Heart left ventricle (tissue), 13 donors: ENCODE data around the gene PRTN3.
"Not testable (repeated sequence)": the region's sequence is repeated elsewhere in the genome, so short reads cannot be mapped to it uniquely, and the experiment has no call there.

Experiments
- POLR2A ChIP-seq, 2 donors: fragments of 450-650 bp; IDR thresholded peaks; one replicate each; pipeline ENCODE4 v1.6.1; 2017; ENCODE audit warnings: antibody characterized with exemption in 2 of 2, mild to moderate bottlenecking in 2 of 2, moderate library complexity in 2 of 2
- TF ChIP-seq, protein P1 (sequence below), 12 donors: fragments of 200-600 bp; sonication (generic) in 4 of 12; IDR thresholded peaks; one replicate each; pipeline versions ENCODE4 v1.5.0 to v1.8.0; 2018 to 2022; ENCODE audit warnings: antibody characterized with exemption in 12 of 12, mild to moderate bottlenecking in 5 of 12
- donor health status: ischemic (EF 13 %, LVEDD 7.1; RV severe dilation, severe dysfunction).
- donor health status: DM: no; HTN: yes; CAD: no.
- donor health status: DM: no; HTN: no; CAD: no.
- donor health status: ischemic (EF 25% LVEDD 6.9; RV normal size, moderate dysfunction).
- donor health status: ischemic (EF 25% LVEDD 5.7; RV mildly dilated, moderate dysfunction).
- donor health status: ischemic (EF 35%, LVEDD 5.7; RV mildly dilated, moderate dysfunction).
- donor health status: nonischemic (EF 11% LVEDD 7.7; RV severe dilation, severe dysfunction).
- donor health status: DM: yes; HTN: yes; CAD: no.
- donor health status: PGD.
- donor health status: ischemic (EF 29% LVEDD 5.4; RV normal size, mild dysfunction).
- donor health status: nonischemic (EF 23%, LVEDD 6.1; RV moderate dilation, normal function).

DNA sequence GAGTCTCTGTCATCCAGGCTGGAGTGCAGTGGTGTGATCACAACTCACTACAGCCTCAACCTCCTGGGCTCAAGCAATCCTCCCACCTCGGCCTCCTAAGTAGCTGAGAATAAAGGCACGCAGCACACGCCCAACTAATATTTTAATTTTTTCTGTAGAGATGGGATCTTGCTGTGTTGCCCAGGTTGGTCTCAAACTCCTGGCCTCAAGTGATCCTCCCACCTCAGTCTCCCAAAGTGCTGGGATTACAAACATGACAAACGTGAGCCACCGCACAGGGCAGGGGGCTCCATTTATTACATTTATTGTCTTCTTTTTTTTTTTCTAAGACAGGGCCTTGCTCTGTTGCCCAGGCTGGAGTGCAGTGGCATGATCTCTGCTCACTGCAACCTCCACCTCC lies 20.6 kb upstream of the PRTN3 start:
- TF ChIP-seq, protein P1, sequence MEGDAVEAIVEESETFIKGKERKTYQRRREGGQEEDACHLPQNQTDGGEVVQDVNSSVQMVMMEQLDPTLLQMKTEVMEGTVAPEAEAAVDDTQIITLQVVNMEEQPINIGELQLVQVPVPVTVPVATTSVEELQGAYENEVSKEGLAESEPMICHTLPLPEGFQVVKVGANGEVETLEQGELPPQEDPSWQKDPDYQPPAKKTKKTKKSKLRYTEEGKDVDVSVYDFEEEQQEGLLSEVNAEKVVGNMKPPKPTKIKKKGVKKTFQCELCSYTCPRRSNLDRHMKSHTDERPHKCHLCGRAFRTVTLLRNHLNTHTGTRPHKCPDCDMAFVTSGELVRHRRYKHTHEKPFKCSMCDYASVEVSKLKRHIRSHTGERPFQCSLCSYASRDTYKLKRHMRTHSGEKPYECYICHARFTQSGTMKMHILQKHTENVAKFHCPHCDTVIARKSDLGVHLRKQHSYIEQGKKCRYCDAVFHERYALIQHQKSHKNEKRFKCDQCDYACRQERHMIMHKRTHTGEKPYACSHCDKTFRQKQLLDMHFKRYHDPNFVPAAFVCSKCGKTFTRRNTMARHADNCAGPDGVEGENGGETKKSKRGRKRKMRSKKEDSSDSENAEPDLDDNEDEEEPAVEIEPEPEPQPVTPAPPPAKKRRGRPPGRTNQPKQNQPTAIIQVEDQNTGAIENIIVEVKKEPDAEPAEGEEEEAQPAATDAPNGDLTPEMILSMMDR (IDR thresholded peaks at IDR 0.05) = not testable (repeated sequence)
- not testable (repeated sequence) for TF ChIP-seq POLR2A (IDR thresholded peaks at IDR 0.05)
